Uterus (tissue), 2 donors: ENCODE data around the gene PCDH9.

Source experiments
- CTCF ChIP-seq, 4 experiments: fragments of 200-600 bp in 2 of 4; fragments of 450-650 bp in 2 of 4; sonication (generic) in 2 of 4; IDR thresholded peaks; one replicate each; pipeline ENCODE4 v1.5.1; 2016 to 2019; ENCODE audit warnings: antibody characterized with exemption in 4 of 4, mild to moderate bottlenecking in 2 of 4, moderate library complexity in 1 of 4
- POLR2A ChIP-seq, 2 donors: fragments of 450-650 bp; IDR thresholded peaks; one replicate each; pipeline ENCODE4 v1.6.1; 2016; ENCODE audit warnings: antibody characterized with exemption in 2 of 2, mild to moderate bottlenecking in 1 of 2, moderate library complexity in 1 of 2

- no peak for TF ChIP-seq POLR2A (IDR thresholded peaks at IDR 0.05)
- TF ChIP-seq CTCF (IDR thresholded peaks at IDR 0.05): no peak
Measured at GRCh38 chr13:66430728-66431127, 799.4 kb downstream of the PCDH9 start.
